Embryonic facial prominence (tissue), 1 donor: ENCODE results near the gene CHPF2.

Experiments
- DNase-seq: peaks from one replicate; pipeline ENCODE4 v3.0.0-alpha.2; 2016; ENCODE audit errors: extremely low spot score

CHPF2 gene

GRCh38 chr7:151232917-151233701 lies 826 bp downstream of the CHPF2 start:
- no peak for DNase-seq

- no peak for DNase-seq
These were observed 1.5 kb downstream of the CHPF2 start for GRCh38 chr7:151233804-151234203.

GRCh38 chr7:151235091-151235787 lies 3.0 kb downstream of the CHPF2 start:
- DNase-seq, result no peak

- DNase-seq, result no peak
These were observed 4.1 kb downstream of the CHPF2 start for GRCh38 chr7:151236406-151236805.

- no peak for DNase-seq
These were observed 5.2 kb downstream of the CHPF2 start for GRCh38 chr7:151237244-151238189.

GRCh38 chr7:151238190-151238810 lies 6.0 kb downstream of the CHPF2 start:
- no peak for DNase-seq

GRCh38 chr7:151238924-151239836 lies 6.9 kb downstream of the CHPF2 start:
- no peak for DNase-seq

- no peak for DNase-seq
These were observed 7.7 kb downstream of the CHPF2 start for GRCh38 chr7:151239837-151240459.

GRCh38 chr7:151240536-151240935 lies 8.3 kb downstream of the CHPF2 start:
- DNase-seq, result no peak

GRCh38 chr7:151240942-151241754 lies 8.9 kb downstream of the CHPF2 start:
- DNase-seq, result no peak

- DNase-seq, result no peak
These were observed 9.4 kb downstream of the CHPF2 start for GRCh38 chr7:151241755-151242096.

- no peak for DNase-seq
These were observed 10.1 kb downstream of the CHPF2 start for GRCh38 chr7:151242159-151243044.

GRCh38 chr7:151243045-151243349 lies 10.7 kb downstream of the CHPF2 start:
- no peak for DNase-seq

- no peak for DNase-seq
These were observed 11.3 kb downstream of the CHPF2 start for GRCh38 chr7:151243408-151244195.

GRCh38 chr7:151244196-151244840 lies 12.0 kb downstream of the CHPF2 start:
- no peak for DNase-seq

GRCh38 chr7:151244841-151245346 lies 12.6 kb downstream of the CHPF2 start:
- DNase-seq, result no peak
